NCI-H2171 (cell line): ENCODE data around the gene THAP6.
A peak's percentile ranks its signal among the peaks of the same experiment; 100 is the strongest.
"Not testable (repeated sequence)": the region's sequence is repeated elsewhere in the genome, so short reads cannot be mapped to it uniquely, and the experiment has no call there.

Source experiments
- DNase-seq: peaks from one replicate; lab custom pipeline; 2025; lab: John Stamatoyannopoulos, UW

The THAP6 gene

GRCh38 chr4:75514131-75514948, at the start of gene THAP6, which contains the start of gene RCHY1:
THAP6 (plus strand) TSS chr4:75514473; CDS start chr4:75515453, 980 bp downstream.
RCHY1 (minus strand) TSS chr4:75514403; CDS start chr4:75514286, 117 bp downstream.
- DNase-seq, result peak; percentile 86

GRCh38 chr4:75469896-75470295, 44.4 kb upstream of the THAP6 start:
- no peak for DNase-seq

DNA sequence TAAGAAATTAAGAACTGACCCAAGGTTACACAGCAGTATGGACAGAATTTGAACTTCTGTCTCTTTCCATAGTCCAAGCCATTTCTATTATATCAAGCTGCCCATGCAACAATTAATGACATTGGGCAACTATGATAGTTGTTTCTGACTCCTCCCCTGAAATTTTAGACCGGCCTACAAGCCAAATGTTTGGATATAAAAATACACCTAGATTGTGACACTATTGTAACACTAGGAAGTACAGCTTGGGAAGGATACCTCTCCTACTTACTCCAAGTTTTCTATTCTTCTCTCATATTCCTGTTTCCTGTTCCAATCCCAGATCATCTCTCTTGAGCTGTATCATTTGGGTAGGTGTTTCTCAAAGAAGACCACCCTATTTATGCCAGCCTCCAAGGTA, 43.5 kb upstream of the THAP6 start:
- no peak for DNase-seq

GRCh38 chr4:75477201-75477600, 37.1 kb upstream of the THAP6 start:
- no peak for DNase-seq

GRCh38 chr4:75484190-75484589, 30.1 kb upstream of the THAP6 start:
- no peak for DNase-seq

- no peak for DNase-seq
Observed at GRCh38 chr4:75490155-75490554, 24.1 kb upstream of the THAP6 start.

DNA sequence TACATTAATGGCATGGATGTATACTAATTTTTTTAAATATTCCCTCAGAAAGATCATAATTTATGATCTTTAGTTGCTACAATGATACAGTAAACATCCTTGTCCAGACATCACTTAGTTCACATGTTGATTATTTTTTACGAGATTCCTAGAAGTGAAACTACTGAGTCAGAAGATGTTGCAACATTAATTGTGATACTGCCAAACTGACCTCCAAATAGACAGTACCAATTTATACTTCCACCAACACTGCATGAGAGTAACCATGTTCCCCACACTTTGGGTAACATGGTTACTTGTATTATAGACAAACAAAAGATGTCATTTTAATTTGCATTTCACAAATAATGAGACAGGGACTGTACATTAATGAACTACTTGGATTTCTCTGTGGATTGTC, 19.7 kb upstream of the THAP6 start:
- no peak for DNase-seq

GRCh38 chr4:75495476-75495875, 18.8 kb upstream of the THAP6 start:
- no peak for DNase-seq

DNA sequence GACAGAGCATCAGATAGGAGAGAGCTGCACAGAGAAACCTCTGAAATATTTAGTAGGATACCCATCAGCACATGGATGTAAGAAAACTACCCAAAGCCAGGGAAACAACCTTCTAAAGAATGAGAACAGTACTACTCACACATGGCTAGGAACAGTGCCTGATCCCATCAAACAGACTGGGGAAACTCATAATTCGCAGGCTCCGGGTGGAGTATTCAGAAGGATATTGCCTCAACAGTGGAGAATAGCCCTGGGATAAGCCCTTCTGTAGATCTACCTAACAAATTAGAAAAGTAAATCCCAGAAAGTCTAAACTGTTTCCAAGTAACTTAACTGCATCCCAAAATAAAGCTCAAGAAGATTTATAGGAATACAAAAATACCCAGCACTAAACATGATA, 17.9 kb upstream of the THAP6 start:
- no peak for DNase-seq

DNA sequence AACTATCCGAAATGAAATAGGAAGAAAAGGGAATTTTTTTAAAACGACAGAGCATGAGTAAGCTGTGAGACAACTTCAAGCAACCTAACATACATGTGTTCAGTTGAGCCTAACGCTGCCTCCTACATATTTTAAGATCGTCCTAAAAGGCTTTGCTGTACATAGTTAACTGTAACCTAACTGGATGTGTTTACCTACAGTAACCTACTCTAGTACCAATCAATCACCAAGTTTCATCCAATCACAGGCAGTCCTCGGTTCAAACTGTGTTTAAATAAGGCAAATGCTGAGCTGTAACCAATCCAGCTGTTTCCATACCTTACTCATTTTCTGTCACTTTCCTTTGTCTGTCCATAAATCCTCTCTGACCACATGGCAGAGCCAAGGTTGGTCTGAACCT, 17.1 kb upstream of the THAP6 start:
- DNase-seq, result no peak

GRCh38 chr4:75498041-75498440, 16.2 kb upstream of the THAP6 start:
- DNase-seq, result no peak

GRCh38 chr4:75499900-75500299, 14.4 kb upstream of the THAP6 start:
- no peak for DNase-seq

DNA sequence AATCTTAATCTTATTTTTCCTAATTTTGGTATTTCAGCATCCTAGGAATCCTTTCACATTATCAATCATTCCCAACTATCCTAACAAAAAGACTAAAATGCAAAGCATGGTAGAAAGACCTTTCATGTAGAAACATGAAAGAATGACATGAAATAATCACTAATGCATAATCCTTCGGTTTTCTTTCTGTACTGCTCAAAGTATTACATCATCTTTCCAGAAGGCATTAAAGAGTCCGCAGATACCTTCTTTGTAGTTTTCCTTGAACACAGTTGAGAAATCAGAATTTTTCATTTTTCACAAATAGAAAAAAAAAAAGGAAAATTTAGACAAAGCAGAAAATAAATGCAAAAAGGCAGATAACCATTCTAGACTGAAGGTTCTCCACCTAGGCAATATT, 11.6 kb upstream of the THAP6 start:
- no peak for DNase-seq

DNA sequence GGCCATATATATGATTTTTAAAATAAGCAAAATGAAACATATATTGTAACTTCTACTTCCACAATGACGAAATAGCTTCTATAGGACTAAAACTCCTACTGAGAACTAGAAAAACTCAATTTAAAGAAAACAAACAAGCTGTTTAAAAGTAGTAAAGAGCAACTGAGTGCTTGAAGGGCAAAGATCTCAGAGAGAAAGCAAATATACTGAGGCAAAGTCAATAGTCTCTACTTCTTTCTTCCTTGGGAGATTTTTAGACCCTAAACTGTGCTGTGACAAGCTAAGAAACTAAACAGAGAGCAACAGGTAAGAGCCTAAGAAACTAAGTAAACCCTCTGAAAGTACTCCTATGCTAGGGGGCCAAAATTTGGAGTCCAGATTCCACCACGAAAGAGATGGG, 8.6 kb upstream of the THAP6 start:
- no peak for DNase-seq

GRCh38 chr4:75509592-75509991, 4.7 kb upstream of the THAP6 start:
- not testable (repeated sequence) for DNase-seq

GRCh38 chr4:75511841-75512240, 2.4 kb upstream of the THAP6 start:
- DNase-seq, result no peak

GRCh38 chr4:75512386-75513211, 1.7 kb upstream of the THAP6 start:
- no peak for DNase-seq

- no peak for DNase-seq
Observed at GRCh38 chr4:75513526-75514130, 645 bp upstream of the THAP6 start.

GRCh38 chr4:75514949-75515612, 808 bp downstream of the THAP6 start:
- DNase-seq, result no peak

GRCh38 chr4:75516144-75516543, 1.9 kb downstream of the THAP6 start:
- DNase-seq, result no peak

DNA sequence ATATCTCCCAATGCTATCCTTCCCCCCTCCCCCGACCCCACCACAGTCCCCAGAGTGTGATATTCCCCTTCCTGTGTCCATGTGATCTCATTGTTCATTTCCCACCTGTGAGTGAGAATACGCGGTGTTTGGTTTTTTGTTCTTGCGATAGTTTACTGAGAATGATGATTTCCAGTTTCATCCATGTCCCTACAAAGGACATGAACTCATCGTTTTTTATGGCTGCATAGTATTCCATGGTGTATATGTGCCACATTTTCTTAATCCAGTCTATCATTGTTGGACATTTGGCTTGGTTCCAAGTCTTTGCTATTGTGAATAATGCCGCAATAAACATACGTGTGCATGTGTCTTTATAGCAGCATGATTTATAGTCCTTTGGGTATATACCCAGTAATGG, 5.2 kb downstream of the THAP6 start:
- DNase-seq, result not testable (repeated sequence)

DNA sequence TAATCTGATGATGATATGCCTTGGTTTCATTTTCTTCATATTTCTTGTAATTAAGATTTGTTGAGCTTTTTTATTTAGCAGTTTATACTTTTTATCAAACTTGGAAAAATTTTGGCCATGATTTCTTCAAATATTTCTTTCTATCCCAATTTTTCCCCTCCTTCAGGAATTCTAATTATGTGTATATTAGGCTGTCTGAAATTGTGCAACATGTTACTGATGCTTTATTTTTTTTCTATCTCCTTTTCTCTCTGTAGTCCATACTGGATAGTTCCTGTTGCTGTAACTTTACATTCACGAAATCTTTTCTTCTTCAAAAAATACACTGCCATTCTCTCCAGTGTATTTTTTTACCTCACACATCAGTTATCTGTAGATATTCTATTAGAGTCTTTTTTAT, 10.8 kb downstream of the THAP6 start:
- no peak for DNase-seq
